Measurements from ENCODE around the gene KCTD10.
"Not testable (repeated sequence)": the region's sequence is repeated elsewhere in the genome, so short reads cannot be mapped to it uniquely, and the experiment has no call there.

KCTD10 gene

DNA sequence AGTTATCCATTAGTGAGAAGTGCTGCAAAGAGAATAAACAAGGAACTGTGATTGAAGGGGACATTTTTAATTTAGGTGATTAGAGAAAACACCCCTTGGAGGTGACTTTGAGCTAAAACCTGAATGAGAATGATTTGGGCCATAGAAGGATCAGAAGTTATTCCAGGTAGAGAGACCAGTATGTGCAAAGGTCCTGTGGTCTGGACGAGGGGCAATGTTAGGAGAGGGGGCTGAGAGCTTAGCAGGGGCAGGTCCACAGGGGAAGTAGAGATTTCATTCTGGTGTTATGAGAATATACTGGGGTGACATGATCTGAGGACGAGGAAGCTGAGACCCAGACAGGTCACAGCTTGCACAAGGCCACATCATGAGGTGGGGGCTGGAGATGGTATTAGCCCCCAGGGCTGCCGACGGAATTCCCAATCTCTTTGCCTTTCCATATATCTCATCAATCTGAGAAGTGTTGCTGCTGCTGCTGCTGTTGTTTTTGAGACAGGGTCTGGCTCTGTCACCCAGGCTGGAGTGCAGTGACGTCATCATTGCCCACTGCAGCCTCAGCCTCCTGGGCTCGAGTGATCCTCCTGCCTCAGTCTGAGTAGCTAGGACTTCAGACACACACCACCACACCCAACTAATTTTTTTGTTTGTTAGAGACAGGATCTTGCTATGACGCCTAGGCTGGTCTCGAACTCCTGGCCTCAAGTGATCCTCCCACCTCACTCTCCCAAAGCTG is 55.6 kb downstream of the KCTD10 start:
- no peak for DNase-seq (ENCODE audit: low read depth in 2 of 2)

DNA sequence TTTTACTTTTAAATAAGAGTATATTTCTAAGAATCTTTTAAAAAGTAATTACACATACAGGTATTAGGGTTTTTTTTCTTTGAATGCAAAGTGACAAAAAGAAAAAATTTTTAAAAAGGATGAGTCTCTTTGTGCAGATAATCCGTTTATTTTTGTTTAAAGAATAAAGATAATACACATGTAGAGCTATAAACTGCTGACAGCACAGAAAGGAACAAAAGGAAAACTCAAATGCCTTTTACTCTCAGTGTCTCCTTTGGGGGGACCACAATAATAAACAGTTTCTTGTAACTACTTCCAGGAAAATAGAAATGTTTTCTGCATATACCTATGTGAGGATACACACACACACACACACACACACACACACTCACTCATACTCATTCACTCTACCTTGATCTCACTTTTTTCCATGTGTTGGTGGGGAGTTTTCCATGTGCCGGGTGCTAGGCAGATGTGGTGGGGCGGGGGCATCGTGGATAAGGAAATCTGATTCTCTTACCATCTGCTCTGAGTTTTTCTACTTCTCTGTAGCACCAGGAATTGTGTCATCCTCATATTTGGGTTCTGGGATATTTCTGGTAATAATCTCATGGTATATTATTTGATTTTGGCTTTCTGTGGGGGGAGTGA is 58.1 kb downstream of the KCTD10 start:
- no peak for DNase-seq (ENCODE audit: low read depth in 2 of 2)

DNA sequence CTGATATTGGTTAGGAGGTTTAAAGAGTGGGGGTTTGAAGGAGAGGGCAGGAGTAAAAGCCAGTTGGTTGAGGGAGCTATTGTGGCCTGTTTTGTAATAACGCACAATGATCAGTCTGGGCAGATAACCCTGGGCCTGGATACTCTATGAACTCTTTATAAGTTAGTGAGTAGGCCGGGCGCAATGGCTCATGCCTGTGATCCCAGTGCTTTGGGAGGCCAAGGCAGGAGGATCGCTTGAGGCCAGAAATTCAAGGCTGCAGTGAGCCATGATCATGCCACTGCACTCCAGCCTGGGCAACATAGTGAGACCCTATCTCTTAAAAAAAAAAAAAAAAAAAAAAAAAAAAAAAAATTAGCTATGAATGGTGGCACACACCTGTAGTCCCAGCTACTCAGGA is 71.0 kb downstream of the KCTD10 start:
- DNase-seq (ENCODE audit: low read depth in 2 of 2): not testable (repeated sequence)

DNA sequence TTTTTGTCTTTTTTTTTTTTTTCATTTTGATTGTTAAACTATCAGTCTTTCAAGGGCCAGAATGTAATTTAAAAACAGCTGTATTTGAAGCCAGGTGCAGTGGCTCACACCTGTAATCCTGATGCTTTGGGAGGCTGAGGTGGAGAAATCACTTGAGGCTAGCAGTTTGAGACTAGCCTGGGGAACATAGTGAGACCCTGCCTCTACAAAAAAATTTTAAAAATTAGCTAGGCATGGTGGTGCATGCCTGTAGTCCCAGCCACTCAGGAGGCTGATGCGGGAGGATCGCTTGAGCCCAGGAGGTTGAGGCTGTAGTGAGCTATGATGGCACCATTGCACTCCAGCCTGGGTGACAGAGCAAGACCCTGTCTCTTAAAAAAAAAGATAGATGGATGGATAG is 72.3 kb downstream of the KCTD10 start:
- DNase-seq (ENCODE audit: low read depth in 2 of 2): not testable (repeated sequence)

All from stimulated activated CD4-positive, alpha-beta T cell treated with anti-CD3 and anti-CD28 coated beads, Interleukin-4, amount 100 ng/mL, for 48 hours (primary cell).